NCI-H524 treated with DMSO at 0.1 percent for 48 hours (cell line): ENCODE results near the gene C5orf24.
"Not testable (repeated sequence)": the region's sequence is repeated elsewhere in the genome, so short reads cannot be mapped to it uniquely, and the experiment has no call there.

Experiments used
- DNase-seq: peaks from one replicate; lab custom pipeline; 2025; lab: John Stamatoyannopoulos, UW

The C5orf24 gene

DNA sequence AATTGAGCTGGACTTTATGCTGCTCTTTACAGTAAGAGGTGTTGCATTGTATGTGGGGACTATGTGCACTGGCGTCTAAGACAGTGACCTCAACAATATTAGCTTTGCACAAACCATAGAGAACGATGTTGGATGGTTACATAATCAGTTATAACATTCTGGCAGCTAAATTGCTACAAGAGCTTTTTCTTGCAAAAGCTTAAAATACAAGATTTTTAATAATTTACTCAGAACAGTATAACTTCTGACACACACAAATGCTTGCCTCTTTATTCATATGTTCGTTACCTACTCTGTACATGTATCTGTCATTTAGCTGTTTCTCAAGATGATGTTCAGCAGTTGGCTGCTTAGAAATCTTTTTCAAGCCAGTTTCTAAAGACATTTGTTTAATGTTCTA, 11.6 kb downstream of the C5orf24 start:
- no peak for DNase-seq

DNA sequence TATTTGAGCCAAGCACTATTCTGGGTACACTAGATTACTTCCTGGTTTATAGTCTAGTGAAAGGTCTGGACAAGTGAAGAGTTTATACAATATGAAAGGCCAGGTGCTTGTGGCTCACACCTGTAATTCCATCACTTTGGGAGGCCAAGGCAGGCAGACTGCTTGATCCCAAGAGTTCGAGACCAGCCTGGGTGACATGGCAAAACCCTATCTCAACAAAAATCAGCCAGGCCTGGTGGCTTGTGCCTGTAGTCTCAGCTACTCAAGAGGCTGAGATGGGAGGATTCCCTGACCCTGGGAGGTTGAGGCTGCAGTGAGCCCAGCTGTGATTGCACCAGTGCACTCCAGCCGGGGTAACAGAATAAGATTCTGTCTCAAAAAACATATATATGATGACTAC, 18.9 kb downstream of the C5orf24 start:
- DNase-seq = no peak

DNA sequence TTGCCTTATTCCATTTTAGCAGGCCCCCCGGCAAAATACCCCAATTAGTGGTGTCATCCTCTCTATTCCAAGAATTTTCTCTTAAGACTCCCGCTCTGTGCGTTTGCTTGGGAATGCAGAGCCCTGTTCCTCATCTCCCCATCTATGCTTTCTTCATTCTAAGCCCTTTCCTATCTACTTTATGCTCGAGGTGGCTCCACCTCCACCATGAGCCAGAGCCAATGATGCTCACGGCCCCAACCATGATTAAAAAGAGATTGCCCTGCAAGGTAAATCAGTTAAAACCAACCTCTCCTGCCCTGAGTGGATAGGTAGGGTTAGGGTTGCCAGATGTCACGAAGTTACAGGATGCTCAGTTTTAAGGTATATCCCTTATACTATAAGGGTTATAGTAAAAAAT, 27.7 kb downstream of the C5orf24 start:
- no peak for DNase-seq

DNA sequence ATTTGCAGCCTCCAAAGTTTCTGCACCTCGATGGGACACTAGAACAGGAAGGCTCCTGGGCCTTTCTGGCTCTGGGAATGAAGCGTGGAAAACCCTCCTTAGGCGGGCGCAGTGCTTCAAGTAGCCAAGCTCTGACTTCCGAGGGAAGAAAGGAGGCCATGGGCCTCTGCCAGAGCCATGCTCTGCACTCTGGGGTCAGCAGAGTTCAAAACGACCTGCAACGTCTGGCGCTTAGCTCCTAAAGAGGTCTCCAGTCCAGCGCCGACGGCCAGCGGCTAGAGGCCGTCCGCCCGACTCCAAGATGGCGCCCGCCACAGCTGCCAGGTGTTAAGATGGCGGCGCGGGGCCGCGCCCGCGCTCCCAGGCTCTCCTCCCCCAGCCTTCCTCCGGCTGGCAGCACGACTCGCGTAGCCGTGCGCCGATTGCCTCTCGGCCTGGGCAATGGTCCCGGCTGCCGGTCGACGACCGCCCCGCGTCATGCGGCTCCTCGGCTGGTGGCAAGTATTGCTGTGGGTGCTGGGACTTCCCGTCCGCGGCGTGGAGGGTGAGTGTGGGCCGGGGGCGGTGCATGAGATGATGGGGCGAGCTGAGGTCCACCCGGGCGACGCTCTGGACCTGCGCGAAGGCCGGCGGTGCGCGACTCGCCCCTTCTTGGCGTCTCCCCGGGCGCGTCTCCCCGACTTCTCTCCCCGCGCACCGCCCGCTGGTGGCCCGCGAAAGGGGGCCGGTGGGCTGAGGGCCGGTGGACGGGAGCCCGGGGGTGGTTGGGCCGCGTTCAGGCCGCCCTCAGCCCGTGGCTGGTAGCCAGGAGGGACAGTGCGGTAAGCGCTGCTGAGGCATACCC, 28.4 kb downstream of the C5orf24 start, which contains the start of gene TXNDC15:
TSS of gene TXNDC15 (plus strand) at position 385 of the 844 bp plus-strand sequence. CDS start at position 442, 57 bp downstream.
- DNase-seq = peak; percentile 21

DNA sequence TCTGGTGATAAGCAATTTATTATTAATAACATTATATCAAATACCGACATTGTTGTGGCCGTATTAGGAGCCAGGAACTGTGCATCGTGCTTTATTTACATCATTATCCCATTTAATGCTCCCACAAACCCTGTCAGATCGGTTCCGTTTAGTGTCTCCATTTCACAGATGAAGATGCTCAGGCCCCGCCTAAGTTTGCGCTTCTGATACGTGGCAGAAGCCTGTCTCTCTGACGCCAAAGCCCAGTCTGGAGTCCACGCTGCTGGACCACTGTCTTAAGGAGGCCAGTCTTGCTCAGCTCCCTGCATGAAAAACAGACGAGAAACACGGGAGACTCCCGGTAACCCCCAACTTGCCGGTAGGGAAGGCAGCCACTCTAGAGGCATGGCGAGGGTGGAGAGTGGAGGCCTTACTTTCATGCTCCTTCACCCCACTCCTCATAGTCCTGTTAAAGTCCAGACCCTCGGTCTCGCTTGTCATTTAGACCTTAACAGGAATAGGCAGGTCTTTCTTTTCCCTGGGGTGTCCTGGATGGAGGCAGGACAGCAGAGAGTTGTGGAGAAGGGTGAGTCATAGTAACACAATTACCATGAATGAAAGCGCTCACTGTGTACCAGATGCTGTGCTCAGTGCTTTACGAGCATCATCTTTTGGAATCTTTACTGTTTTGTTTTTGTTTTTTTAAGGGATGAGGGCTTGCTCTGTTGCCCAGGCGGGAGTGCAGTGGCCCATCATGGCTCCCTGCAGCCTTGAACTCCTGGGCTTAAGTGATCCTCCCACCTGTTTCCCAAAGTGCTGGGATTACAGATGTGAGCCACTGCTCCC, 29.3 kb downstream of the C5orf24 start:
- no peak for DNase-seq

DNA sequence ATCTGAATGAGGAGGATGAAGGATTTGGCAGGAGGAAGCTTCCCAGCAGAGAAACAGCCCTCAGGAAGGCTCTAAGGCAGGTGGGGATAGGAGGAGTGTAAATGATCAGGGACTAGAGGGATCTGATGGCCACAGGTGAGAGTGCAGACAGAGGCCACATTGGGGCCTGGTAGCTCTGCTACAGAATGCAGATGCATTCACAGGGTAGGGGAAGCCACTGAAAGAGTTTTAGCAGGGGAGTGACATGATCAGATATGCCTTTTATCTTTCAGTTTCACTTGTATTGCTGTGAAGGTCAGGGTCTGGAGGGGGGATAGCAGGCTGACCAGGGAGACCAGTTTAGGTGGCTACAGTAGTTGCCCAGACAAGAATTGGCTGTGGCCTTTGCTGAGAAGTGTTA, 31.4 kb downstream of the C5orf24 start:
- DNase-seq = no peak

DNA sequence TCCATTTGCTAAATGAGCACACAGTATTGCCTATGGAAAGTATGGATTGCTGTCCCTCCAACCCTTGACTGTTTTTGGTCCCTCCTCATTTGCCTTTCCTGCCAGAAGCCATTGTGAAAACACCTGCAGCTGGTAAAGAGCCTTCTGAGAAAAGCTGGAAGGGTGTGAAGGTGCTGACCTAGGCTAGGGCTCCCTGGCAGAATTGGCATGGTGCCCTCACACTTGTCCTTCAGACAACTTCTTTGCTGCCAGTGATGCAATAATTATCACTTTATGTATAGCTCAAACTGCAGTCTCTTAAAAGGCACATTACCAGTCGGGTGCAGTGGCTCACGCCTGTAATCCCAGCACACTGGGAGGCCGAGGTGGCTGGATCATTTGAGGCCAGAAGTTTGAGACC, 32.6 kb downstream of the C5orf24 start:
- no peak for DNase-seq

DNA sequence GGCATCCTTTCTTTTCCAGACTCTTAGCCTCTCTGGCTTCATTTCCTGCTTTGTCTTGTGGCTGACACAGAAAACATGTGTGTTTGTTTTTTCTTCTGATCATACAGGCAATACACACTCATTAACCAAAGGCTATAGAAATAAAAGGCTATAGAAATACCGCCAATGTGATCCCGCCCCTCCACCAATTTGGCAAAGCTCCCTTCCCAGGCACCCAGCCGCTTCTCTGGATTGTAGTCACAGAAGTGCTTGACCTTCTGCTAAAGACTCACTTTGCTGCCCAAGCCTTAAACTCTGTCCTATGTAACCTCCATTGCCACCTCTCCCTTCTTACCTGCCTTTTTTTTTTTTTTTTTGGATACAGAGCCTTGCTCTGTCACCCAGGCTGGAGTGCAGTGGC, 33.7 kb downstream of the C5orf24 start:
- no peak for DNase-seq

DNA sequence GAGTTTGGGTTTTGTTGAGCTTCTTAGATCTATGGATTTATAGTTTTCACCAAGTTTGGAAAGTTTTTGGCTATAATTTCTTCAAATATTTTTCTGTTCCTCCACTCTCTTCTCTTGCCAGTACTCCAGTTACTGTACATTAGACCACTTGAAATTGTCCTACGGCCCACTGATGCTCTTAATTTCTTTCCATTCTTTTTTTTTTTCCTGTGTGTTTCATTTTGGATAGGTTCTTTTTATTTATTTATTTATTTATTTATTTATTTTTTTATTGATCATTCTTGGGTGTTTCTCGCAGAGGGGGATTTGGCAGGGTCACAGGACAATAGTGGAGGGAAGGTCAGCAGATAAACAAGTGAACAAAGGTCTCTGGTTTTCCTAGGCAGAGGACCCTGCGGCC, 35.2 kb downstream of the C5orf24 start:
- not testable (repeated sequence) for DNase-seq

DNA sequence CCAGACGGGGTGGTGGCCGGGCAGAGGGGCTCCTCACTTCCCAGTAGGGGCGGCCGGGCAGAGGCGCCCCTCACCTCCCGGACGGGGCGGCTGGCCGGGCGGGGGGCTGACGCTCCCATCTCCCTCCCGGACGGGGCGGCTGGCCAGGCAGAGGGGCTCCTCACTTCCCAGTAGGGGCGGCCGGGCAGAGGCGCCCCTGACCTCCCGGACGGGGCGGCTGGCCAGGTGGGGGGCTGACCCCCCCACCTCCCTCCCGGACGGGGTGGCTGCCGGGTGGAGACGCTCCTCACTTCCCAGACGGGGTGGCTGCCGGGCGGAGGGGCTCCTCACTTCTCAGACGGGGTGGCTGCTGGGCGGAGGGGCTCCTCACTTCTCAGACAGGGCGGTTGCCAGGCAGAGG, 35.9 kb downstream of the C5orf24 start:
- not testable (repeated sequence) for DNase-seq

DNA sequence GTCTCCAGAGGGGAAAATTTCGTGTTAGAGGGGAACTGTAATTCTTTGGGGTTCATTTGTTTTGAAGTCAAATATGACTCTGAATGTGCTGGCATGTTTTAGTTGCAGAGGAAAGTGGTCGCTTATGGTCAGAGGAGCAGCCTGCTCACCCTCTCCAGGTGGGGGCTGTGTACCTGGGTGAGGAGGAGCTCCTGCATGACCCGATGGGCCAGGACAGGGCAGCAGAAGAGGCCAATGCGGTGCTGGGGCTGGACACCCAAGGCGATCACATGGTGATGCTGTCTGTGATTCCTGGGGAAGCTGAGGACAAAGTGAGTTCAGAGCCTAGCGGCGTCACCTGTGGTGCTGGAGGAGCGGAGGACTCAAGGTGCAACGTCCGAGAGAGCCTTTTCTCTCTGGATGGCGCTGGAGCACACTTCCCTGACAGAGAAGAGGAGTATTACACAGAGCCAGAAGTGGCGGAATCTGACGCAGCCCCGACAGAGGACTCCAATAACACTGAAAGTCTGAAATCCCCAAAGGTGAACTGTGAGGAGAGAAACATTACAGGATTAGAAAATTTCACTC, 41.9 kb downstream of the C5orf24 start:
- DNase-seq = no peak

DNA sequence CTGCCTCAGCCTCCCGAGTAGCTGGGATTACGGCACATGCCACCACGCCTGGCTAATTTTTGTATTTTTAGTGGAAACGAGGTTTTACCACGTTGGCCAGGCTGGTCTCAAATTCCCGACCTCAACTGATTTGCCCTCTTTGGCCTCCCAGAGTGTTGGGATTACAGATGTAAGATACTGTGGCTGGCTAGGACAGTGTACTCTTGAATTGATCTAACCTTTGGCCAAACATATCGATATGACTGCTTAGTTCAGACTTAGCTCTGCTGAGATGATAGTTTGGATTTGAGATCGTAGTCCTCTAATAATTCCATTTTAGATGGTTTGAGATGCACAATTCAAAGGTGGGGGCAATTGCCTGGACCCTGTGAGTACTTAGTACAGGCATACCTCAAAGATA, 43.6 kb downstream of the C5orf24 start:
- DNase-seq = no peak

DNA sequence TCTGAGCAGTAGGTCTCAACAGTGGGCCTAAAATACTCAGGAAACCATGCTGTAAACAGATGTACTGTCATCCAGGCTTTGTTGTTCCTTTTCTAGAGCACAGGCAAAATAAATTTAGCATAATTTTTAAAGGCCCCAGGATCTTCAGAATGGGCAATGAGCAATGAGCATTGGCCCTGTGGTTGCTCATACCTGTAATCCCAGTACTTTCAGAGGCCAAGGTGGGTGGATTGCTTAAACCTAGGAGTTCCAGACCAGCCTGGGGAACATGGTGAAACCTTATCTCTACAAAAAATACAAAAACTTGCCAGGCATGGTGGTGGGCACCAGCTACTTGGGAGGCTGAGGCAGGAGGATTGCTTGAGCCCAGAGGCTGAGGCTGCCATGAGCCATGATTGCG, 45.7 kb downstream of the C5orf24 start:
- no peak for DNase-seq

DNA sequence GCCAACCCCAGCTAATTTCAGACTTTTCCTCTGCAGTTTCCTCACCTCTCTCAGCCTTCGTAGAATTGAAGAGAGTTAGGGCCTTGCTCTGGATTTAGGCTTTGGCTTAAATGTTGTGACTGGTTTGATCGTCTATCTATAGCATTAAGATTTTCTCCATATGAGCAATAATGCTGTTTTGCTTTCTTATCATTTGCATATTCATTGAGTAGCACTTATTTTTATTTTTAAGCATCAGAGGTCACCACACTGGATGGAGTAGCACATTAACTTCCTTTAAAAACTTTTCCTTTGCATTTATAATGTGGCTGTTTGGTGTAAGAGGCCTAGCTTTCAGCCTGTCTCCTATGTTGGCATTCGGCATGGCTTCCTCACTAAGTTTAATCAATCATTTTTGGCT, 46.5 kb downstream of the C5orf24 start:
- DNase-seq = no peak

DNA sequence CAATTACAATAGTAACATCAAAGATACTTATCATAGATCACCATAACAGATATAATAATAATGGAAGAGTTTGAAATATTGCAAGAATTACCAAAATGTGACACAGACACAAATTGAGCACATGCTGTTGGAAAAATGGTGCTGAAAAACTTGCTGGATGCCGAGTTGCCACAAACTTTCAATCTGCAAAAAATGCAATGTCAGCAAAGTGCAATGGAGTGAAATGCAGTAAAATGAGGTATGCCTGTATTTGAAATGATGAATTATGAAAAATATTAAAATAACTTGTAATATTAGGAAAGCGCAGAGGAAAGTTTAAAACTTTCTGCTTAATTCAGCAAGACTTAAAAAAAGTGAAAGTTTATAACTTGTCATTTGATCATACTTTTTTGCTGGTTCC, 47.2 kb downstream of the C5orf24 start:
- no peak for DNase-seq

DNA sequence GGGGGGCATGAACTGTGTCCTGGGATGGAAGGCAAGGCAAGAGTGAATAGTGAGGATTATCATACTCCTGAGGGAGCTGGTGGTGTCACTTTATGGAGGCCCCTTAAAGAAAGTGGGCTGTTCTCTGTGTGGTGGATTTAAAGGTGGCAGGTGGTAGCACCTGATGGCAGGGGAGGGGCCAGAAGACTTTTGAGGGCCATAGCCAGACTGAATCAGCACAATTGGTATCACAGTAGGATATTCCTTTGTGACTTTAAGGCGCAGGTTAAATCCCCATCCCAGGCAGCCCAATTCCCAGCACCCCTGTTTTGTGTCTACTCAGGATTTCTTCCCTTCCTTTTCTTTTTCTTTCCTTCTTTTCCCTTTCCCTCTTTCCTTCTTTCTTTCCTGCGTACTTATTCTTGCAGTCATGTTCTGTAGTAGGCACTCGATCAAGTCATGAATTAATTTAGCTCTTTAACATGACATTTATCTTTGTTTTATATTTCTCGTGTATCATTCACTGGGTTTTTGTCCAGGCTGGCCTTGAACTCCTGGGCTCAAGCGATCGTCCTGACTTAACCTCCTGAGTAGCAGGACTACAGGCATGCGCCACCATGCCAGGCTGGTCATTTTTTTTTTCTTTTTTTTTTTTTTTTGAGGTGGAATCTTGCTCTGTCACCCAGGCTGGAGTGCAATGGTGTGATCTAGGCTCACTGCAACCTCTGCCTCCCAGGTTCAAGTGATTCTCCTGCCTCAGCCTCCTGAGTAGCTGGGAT, 48.2 kb downstream of the C5orf24 start:
- DNase-seq = no peak

DNA sequence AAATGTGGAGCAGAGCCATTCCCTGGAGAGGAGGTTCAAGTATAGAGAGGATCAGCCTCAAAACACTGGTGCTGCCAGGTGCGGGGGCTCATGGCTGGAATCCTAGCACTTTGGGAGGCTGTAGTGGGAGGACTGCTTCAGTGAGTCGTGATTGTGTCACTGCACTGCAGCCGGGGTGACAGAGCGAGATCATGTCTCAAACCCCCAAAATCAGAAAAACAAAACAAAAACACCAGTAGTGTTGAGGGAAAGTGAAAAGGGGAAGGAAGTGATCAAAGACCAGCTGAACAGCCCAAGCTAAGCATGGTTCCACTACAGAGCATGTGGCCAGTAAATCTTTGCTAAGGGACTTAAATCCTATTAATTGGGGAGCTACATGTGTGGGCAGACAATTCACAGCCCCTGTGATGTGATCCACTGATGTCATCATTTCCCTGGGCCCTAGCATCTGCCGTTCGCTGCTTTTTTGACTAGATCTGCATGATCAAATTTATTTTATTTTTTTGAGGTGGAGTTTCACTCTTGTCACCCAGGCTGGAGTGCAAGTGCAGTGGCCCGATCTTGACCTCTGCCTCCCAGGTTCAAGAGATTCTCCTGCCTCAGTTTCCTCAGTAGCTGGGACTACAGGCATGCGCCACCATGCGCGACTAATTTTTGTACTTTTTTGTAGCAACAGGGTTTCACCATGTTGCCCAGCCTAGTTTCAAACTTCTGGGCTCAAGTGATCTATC, 56.5 kb downstream of the C5orf24 start:
- DNase-seq = no peak

DNA sequence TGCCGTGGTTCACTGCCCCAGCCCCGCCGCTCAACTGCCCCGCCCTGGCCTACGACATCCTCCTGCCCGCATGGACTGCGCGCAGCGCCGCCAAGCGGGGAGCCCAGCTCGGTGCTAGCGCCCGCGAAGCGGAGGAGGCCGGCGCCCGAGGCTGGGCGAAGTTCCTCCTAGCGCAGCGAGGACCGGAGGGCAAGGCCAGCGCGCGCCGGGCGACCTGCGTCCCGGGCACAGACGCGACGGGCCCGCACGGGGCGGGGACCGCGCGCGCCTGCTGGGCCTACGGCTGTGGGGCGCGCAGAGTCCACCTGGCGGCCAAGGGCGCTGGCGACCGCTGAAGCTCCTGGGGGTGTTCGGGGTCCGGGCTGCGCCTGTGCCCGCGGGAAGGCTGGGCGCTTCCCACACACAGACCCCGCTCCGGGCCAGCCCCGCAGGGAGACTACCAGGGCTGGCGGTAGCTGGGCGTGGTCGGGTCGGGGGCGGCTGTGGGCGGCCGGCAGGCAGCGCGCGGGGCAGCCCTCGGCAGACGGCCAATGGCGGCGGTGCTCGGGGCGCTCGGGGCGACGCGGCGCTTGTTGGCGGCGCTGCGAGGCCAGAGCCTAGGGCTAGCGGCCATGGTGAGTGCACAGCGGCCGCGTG, 59.0 kb downstream of the C5orf24 start, which contains the start of gene PCBD2:
TSS of gene PCBD2 (plus strand) at position 522 of the 636 bp plus-strand sequence. CDS start at position 531, 9 bp downstream.
- DNase-seq = peak; percentile 56

DNA sequence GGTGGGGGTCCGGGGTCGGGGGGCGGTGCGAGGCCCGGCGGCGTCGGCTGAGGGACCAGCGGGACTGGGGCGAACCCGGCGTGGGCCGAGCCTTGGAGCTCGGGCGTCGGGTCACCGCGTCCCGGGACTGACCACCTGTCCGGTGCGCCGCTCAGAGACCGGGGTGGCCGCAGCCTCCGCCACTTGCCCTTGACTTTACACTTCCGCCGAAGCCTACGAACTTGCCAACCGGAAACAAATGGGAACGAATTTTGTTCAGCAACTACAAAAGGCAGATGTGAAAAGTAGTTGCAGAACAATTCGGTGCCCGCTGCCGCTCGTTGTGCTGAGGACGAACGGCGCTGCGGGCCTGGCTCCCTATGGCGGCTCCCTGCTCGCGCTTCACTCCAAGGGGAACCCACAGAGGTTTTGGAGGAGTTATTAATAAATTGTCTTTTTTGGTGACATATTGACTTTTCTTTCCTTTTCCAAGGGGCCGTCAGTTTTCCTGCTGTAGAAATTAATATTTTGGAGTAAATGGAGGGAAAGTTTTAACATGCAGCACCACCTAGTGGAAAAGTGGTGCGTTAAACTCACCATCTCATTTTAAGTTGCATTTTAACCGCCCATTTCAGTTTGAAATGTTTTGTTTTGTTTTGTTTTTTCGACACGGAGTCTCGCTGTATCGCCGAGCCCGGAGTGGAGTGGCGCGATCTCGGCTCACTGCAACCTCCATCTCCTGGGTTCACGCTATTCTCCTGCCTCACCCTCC, 59.7 kb downstream of the C5orf24 start:
- no peak for DNase-seq

DNA sequence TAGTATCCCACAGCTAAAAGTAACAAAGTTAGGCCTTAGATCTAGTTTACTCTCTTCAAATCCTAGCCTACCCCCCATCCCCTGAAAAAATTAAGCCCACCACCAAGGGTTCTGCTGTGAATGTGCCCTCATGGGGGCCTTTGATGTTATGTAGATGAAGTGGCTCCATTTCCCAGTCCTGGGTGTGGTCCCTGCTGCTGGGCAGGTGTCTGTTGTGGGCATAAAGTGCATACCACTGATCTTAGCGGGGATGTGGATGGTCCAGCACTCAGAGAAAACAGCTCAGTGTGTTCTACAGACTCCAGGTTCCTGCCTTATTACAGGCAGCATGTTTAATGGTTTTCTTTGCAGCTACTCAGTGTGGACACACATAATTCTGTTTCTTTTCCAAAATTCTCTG, 61.0 kb downstream of the C5orf24 start:
- no peak for DNase-seq
